ENCODE measurements around the gene FAM111A.

Gene FAM111A

DNA sequence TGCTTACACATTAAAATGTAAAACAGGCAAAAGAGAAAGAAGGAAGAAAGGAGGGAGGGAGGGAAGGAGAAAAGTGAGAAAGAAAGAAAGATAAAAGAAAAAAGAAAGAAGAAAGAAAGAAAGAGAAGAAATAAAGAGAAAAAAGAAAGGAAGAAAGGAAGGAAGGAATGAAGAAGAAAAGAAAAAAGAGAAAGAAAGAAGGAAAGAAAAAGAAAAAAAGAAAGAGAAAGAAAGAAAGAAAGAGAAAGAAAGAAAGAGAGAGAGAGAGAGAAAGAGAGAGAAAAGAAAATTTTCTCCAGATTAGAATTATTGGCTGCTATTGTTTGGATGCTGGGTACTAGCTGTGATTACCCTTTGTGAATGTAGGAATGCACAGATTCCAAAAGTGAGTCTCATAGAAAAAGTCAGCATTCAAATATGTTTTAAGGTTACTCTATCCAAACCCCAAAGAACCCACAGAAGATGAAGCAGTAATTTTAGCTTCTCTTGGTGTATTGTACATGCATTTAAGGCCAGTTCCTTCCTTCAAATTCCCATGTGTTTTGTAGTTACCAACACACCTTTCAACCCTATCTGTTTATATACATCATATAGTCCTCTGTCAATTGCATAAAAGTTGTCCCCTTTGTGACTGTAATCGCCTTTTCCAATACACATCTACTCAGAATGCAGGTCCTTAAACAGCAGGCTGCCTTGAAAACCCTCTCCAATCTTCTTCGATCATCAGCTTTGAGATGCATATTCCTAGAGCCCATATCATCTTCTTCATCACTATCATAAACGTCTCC is 789 bp upstream of the FAM111A start:
- DNase-seq, result no peak

DNA sequence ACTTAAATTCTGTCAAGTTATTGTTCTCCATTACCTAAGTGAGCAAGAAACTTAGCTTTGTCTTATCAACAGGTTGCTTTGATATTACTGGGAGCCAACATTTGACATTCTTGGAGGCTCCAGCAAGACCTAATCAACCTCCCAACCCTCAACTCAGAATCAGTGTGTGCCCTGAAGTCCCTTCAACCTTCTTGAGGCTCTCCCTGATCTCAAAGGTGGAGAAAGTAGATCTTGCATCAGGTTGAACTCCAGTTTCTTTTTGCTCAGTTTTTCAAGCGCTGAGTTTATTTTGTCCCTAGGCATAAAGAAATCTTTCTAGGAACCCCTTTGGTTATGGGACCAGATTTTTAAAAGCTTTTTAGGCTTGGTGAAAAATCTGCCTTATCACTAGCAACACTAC is 1.4 kb downstream of the FAM111A start:
- peak in 1 of 2 donors; percentile 13 for DNase-seq

DNA sequence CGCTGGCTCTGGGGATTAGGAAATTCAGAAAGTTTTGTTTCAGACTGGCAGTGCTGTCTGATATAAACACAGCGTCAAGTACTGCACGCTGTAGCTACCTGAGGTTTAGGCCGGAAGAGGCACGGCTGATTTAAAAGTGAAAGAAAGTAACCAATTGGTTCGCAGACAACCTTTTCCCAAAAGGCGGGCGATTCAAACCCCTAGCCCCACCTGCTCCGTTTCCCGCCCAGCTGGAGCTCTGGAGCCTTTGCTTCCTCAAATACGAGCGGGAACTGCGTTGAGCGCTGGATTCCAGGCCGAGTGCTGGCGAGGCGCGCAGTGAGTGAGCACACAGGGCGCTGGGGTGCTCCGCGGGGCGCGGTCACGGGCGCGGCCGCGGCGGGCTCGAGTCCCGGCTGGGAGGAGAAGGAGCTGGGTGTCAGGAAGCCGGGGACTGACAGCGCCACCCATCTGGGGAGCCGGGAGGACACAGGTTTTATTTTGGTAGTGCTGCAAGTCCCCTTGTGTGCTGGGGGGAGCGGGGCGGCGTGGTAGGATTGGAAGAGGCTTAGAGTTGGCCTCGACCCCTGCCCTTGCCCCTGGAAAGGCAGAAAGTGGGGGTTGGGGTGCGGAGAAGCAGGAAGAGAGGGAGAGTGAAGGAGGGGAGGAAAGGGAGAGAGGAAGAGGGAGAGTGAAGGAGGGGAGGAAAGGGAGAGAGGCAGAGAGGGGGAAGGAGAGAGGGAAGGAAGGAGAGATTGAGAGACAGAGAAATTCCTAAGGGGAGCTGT is 2.1 kb downstream of the FAM111A start:
- peak; percentile 79 to 86 for DNase-seq

DNA sequence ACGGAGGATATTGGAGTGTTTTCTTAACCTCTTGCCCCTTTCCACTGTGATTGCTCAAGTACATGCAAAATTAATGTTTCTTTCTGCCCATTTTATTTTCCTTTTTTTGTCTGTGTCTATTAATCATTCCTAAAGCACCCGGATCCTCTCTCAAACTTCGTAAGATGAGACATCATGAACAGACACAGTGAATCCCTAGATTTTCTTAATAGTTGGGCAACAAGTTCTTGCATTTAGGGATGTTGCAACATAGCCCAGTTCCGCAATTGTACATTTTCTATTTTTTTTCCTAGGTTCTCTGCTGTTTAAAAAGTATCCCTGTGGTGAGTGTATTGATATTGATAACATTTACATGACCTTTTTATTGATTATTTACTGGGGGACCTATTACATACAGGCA is 2.9 kb downstream of the FAM111A start:
- no peak for DNase-seq

DNA sequence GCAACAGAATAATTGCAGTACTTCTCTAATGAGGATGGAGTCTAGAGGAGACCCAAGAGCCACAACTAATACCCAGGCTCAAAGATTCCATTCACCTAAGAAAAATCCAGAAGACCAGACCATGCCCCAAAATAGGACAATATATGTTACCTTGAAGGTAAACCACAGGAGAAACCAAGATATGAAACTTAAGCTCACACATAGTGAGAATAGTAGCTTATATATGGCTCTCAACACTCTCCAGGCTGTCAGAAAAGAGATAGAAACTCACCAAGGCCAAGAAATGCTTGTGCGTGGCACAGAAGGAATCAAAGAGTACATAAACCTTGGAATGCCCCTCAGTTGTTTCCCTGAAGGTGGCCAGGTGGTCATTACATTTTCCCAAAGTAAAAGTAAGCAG is 9.1 kb downstream of the FAM111A start:
- DNase-seq, result no peak

DNA sequence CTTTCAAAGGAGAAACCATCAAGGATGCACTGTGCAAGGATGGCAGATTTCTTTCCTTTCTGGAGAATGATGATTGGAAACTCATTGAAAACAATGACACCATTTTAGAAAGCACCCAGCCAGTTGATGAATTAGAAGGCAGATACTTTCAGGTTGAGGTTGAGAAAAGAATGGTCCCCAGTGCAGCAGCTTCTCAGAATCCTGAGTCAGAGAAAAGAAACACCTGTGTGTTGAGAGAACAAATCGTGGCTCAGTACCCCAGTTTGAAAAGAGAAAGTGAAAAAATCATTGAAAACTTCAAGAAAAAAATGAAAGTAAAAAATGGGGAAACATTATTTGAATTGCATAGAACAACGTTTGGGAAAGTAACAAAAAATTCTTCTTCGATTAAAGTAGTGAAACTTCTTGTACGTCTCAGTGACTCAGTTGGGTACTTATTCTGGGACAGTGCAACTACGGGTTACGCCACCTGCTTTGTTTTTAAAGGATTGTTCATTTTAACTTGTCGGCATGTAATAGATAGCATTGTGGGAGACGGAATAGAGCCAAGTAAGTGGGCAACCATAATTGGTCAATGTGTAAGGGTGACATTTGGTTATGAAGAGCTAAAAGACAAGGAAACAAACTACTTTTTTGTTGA is 9.8 kb downstream of the FAM111A start:
- no peak for DNase-seq

DNA sequence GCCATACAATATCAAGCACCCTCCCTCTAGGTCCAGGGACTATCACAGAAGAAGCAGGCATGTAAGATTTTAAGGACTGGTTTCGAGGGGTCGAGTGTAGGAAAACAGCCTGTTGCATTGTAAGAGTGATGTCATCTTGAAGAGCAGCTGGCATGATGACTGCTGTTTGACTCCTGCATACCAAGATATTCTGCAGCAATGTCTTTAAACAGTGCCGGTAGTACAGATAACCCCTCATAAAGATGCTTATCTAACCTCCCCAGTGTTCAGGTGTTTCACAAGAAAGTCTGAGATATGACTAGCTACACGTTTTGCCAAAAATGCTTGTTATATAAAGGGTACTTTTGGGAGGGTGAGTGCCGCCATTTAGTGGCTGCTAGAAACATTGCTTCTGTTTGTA is 12.0 kb downstream of the FAM111A start:
- DNase-seq, result no peak

DNA sequence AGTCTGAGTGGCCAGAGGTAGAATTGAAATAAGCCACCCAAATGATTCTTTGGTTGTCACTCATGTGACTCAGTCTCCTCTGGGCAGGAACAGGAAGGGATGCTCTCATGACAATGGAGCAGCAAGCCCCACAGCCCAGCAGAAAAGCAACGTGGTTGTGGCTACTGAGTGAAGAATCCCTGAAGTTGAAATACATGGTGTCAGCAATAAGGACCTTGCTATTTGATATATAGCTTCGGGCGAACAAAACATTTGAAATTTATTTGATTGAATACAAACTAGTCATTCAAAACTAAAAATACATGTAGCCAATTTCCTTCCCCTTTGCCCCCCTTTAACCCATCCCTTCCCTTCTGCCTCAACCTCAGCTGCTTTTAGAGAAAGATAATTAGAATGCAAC is 14.8 kb downstream of the FAM111A start:
- no peak for DNase-seq

DNA sequence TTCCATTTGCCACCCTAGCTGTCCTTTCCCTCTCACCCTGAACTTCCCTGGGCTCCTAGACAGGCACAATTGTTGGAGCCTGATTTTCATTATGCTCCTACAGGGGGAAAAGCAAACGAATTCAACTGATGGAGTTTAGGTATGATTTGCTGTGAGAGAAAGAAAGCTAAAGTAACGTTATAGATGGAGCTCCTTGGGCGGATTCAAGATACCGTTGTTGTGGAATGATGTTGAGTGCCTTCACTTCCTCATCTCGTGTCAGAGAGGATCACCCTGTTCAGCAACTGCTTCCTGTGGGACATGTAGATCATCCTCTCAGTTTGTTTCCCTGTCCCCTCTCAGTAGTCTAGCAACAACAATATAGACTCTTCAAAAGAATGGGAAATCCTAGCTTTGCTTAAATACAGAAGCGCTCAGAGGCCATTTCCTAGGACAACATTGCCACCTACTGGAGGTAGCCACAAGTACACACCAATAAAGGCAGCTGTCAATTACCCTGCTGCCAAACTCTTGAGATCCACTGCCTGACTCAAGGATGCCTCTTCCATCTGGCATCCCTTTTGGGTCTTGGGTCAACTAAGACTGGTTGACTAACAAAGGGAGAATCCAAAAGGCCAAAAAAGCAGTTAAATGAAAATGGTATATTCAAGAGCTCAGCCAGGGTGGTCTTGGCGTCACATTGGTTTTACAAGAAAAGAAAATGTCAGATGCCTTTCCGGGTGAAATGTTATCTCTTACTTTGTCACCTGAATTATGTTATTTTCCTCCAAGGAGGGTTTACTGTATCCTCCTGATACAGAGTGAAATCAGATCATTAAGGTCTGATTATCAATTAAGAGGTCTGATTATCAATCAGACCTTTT is 15.8 kb downstream of the FAM111A start:
- peak; percentile 75 to 79 for DNase-seq

DNA sequence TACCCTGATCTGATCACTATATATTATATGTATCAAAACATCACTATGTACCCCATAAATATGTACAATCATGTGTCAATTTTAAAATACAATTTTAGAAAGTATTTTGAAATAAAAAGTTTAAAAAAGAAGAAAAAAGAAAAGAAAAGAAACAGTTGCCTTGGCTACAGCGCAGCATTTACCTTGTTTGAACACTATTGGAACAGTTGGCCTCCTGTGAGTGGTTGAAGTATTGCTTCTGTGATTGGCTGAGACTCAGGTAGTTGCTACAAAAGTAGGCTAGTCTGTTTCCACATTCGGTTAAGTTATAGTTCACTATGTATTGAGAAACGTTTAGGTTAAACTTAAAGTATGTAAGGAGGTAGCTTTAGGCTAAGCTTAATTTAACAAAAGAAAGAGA is 21.4 kb downstream of the FAM111A start:
- no peak for DNase-seq

DNA sequence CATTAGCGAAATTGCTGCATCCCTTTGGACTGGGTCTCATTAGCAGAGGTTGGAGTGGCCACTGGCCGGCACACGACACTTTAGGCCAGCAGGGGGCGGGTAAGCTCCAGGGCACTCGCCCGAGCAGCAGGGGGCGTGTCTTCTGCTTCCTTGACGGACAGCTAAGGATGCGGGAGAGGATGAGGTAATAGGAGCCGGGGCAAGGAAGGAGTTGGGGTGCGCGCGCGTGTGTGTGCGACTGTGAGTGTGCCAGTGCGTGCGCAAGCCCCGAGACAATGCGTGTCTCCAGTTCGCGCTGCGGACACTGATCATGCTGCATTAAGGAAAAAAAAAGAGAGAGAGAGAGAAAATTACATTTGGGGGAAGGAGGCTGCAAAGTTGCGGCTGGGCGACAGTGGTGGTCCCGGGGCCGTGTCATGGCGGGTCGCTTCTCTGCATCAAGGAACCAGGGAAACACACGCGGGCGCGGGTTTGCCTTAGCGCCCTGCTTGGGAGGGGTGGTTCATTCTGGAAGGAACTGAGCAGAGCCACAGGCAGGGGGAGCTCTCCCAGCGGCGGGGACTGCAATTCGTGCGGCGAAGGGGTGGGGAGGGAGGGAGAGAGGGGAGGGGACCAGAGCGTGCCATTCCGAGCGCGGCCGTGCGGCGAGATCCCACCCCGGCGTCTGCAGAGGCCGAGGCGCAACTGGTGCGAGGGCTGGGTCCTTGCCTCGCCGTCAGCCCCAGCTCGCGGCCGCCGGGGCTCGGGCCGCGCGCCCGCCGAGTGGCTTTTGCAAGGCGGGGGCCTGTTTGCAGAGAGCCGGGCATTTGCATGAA is 29.1 kb downstream of the FAM111A start, which contains the start of gene DTX4:
TSS of gene DTX4 (plus strand) at position 625 of the 815 bp plus-strand sequence. CDS start 464 bp downstream, outside the sequence.
- DNase-seq, result peak; percentile 88 to 89

DNA sequence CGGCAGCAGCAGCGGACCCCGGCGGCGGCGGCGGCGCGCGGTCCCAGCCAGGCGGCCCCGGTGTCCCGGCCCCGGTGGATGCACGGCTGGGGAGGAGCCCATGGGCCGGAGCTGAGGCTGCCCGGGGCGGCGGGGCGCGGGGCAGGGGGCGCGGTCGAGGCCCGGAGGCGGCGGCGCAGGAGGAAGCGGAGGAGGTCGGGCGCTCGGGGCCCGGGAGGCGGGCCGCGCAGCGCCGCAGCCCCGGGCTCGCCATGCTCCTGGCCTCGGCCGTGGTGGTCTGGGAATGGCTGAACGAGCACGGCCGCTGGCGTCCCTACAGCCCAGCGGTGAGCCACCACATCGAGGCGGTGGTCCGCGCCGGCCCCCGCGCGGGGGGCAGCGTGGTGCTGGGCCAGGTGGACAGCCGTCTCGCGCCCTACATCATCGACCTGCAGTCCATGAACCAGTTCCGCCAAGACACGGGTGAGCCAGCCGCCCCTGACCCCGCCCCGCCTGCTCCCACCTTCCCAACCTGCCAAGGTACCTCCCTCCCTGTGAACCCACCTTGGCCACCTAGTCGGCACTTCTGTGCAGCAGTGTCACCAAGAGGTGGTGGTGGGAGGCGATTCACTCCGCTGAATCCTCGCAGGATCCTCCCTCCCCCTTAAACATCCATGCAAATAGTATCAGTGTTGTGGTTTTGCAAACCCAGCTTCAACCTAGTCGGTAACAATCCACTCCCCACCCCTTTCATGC is 29.9 kb downstream of the FAM111A start:
- DNase-seq, result peak; percentile 21 to 32

DNA sequence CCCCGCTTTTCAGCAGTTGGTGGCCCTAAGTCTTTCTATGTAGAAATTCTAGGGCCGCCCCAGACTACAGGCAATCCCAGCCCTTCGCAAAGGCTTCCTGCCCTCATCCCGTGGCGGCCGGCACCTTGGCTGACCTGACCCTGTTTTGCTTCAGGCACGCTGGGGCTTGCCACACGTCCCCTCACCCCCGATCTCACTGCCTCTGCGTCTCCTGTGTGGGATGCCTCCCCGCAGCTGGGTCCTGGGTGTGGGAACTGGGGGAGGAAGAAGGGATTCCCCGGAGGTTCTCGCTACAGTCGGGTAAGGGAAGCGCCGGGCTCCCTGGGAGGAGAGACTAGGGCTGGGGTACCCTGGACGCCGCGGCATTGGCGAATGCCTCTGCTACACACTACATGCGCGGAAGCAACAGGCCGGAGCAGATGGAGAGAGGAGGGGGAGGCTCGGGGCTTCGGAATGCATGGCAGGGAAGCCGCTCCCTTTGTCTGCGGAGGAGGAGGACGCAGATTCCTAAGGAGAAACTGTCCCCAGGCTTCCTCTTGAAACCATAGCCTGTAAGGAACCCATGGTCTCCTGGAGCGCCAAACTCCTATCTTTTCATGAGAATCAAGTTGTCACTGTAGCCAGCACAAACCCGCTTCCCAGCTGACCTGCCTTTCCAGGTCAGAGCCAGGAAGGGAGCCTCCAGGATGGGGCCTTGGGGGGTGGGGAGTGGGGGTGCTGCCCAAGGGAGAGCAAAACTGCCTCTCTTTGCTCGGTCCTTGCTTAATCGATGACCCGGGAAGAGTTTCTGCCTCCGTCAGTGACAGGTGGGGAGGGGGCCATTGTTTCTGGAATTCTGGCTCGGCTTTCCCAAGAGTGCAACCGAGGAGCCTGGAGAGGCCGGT is 30.7 kb downstream of the FAM111A start:
- no peak for DNase-seq

DNA sequence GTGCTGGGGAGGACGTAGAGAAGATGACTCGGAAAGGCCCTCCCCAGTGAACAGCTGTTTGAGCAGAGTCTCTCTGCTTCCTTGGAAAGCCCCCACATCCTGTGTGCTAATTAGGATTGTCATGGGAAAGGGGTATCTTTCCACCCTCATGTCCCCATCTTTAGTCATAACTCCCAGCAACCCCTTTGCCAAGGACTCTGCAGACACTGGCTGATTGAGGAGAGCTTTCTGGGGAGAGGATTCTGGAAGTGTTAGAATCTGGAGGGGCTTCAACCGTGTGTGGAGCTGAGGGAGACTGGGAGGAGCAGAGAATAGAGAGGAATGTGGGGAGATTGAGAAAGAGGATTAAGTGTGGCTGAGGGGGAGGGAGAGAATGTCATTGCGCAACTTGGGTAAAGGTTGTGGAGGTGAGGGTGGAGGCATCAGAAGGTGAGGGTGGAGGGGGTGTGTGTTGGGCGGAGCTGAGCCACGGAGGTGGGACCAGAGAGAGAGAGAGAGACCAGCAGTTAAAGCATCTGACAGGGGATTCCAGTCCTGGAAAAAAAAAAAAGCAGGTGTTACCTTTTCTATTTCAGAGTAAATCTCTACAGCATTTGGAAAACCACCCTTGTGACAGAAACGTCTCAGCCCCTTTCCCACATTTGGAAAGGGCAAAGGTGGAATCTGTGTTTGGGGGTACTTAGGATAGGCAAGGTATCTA is 31.5 kb downstream of the FAM111A start:
- no peak for DNase-seq

DNA sequence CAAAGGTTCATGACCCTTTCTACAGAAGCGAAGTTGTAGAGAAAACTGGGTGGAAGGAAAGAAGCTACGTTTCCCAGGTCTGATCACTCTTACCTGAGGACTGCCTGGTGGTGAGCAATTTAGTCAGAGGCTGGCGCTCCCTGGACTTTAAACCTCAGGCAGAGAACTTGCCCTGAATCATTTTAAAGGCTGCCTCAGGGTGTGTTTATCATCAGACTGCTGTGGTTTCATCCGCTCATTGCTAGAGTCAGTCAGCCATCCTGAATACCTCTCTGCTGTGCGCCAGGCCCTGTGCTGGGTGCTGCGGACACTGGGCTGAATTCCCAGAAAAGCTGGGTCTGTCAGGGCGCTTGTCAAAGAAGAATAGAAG is 32.0 kb downstream of the FAM111A start:
- no peak for DNase-seq

DNA sequence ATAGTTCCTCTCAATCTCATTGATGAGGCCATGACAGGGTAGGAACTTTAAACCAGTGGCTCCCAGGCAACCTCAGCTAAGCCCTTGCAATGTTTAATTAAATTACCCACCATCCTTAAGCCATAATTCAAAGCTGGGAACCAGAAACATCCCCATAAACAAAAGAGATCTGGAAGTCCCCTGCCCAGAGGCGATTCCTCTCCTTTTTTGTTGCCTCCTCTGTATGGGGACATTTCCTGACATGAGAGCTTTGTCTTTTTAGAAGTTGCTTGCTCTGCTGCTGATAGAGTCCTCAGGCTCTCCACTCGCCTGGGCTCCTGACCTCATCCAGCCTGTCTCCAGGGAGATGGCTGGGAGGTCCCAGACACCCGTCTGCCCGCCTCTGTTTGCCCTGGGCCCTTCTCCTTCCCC is 32.4 kb downstream of the FAM111A start:
- no peak for DNase-seq

DNA sequence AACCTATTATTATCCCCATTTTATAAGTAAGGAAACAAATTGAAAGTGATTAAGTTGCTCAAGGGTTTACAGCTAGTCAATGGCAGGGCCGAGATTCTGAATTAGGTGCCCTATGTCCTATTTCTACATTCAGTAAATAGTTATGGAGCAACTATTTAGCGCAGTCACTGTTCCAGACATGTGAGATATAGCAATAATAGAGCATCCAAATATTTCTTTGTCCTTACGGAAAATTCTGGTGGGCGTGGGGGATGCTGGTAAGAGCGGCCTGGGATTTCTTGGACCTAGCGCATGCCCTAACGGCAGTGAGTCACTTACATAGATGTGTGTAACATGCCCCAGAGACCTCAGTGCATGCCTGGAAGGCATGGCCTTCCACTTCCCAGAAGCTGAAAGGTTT is 33.7 kb downstream of the FAM111A start:
- DNase-seq, result no peak

DNA sequence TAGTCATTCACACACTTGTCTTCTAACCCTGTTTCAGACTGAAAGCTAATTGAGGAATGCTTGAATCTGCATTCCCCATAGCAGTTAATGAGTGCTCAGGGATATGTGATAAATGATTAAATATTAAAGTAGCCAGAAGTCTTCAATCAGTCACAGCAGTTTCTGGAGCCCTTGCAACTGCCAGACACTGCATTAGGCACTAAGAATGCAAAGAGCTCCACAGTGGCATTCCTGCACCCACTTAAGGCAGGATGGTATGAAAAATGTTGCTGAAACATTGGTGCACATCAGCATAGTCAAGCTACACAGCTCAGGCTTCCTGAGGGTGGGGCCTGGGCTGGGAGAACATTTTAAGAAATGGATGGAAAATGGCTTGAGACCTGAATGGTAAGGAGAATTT is 35.7 kb downstream of the FAM111A start:
- DNase-seq, result no peak

DNA sequence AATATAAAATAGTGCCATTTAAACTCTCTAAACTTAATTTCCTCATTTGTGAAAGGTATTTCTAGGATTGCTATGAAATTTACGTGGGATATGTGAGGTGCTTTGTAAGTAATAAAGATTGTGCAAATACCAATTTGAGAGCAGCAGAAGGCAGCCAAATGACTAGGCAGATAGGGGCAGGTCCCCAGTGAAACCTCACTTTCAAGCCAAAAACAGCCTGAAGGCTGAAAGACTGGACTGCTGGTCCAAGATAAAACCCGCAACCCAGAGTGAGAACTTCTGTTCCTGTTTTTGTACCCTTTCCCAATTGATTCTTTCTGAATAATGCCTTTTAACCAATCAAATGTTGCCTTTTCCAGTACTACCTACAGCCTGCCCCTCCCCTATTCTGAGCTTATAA is 36.5 kb downstream of the FAM111A start:
- no peak for DNase-seq
